SK-N-DZ (cell line): Measurements from ENCODE around the gene ARHGAP26.

ENCODE experiments used
- DNase-seq: peaks from one replicate; pipeline ENCODE4 v3.0.0-alpha.2; 2015; ENCODE audit warnings: low spot score

Gene ARHGAP26

DNA sequence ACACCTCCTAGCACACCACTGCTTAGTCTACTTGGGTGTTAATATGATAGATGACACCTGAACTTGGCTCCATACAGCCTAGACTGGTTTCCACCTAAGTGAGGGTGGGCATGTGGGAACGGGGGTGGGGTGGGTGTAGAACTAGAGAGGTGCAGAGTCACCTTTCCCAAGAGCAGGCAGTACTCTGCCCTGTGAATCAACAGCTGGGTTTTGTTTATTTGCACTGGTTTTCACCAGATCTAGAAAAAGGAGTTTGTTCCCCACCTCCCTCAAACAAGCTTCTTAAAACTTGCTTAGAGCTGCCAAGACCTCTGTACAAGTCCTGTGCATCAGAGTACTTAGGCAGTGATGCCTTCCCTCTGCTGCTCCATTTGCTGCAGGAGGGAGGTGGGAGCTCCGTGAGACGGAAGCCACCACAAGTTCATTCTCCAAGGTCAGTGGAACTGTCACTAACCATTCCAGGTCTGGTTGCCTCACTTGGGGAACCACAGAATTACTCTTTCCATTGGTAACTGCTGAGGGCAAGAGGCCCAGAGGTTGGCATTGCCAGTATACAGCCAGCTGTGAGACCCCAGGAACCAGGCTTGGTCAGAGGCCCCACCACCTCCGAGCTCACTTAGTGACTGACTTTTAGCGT is 469.8 kb downstream of the ARHGAP26 start:
- no peak for DNase-seq

DNA sequence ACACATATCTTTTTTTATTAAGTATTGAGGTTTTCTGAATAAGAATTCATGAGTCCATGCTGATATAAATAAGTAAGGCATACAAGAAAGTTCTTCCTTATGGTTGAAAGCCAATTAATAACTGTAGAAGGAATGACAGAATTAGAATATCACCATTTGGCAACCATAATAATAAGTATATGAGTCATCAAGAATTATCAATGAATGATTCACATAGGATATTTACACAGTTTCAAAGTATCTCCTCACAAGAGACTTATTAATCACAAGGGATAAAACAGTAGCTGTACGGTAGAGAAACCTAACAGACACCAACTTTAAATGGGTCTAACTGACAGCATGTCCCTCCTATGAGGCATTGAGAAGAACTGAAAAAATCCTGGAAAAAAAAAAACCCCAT is 471.7 kb downstream of the ARHGAP26 start:
- DNase-seq = no peak

DNA sequence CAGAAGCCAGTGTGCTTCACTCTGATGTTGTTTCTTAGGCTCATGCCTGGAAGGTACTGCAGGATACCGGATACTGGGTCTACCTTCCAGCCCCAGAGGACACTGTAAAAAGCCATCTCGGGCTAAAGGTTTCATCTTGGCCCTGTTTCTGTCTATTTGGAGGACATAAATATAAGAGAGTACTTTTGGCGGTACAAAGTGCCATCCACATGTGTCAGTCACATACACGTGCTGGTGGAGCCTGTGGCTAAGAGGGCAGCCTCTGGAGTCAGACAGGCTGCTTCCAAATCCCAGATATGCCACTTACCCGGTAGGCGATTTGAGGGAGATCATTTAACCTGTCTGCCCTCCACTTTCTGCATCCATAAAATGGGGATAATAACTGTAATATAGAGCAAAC is 472.9 kb downstream of the ARHGAP26 start:
- no peak for DNase-seq

DNA sequence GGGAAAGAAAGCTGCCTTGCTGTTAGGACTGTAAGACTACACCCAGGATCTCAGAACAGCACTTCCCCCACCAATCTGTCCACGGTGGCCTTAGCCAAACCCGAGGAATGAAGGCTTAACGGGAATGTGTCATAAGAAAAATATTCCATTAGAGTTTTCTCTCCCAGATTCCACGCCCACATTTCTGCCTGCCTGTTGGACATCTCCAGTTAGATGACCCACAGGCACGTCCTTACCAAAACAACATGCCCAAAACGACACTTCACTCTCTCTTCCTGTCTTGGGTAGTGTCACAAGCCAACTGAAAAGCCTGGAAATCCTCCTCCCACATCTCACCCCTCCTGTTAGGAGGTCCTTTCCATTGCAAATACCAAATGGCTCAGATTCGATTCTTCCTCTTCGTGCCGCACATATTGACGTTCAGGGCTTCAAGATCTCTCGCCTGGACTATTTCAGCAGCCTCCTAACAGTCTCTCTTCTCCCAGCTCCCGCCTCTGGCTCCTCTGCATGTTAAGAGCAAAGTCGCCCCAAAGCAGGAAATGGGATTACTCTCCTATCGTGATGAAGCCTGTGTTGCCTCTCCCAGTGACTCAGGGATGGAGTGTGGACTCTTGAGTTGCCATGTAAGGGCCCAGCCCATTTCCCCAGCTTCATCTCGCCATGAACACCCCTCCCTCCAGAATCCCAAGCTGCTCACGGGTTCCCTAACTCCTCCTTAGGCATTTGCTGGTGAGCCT is 474.0 kb downstream of the ARHGAP26 start:
- no peak for DNase-seq

DNA sequence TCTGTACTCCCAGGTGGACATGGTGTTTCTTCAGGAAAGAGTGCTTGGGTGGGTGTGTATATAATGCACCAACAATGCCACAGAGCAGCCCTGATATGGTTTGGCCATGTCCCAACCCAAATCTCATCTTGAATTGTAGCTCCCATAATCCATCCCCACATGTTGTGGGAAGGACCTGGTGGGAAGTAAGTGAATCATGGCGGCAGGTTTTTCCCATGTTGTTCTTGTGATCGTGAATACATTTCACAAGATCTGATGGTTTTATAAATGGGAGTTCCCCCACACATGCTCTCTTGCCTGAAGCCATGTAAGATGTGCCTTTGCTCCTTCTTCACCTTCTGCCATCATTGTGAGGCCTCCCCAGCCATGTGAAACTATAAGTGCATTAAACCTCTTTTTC is 474.8 kb downstream of the ARHGAP26 start:
- DNase-seq = no peak

DNA sequence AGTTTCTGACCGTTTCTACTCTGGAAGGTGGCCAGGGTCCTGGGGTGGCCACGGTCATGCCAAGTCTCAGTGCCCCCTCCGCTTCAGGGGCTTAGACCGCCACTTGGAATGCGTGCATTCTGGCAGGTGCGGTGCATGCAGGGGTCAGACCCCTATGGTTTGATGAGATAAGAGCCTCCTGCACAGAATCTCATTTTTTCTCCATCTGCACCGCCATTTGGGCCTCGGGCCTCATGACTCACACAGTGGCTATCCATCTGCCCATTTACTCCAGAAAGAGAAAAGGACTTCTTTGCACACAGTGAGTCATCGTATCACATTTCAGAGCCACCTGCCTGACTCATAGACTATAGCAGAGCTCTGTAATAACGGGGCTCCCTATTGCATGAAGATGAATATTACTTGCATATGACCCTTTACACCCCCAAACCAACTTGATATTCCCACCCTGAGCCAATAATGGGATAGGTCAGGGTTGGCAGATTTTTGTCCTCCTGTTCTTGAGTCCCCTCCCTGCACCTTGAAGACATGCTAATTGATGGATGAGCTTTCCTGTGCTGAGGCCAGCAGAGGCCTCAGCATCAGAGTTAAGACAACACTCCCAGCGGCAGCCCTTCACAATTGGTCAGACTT is 475.9 kb downstream of the ARHGAP26 start:
- DNase-seq = peak; percentile 21

DNA sequence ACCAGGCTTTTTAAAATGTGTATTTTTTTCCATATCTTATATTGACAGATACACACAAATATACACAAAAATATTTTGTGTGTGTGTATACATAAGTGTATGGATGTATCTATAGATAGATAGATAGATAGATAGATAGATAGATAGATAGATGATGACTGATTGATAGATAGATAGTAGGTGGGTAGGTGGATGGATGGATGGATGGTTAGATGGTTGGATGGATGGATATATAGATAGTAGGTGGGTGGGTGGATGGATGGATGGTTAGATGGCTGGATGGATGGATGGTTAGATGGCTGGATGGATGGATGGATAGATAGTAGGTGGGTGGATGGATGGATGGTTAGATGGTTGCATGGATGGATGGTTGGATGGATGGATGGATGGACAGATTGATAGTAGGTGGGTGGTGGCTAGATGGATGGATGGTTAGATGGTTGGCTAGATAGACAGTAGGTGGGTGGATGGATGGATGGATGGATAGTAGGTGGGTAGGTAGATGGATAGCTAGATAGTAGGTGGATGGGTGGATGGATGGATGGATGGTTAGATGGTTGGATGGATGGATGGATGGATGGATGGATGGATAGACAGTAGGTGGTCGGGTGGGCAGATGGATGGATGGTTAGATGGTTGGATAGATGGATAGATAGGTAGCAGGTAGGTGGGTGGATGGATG is 477.1 kb downstream of the ARHGAP26 start:
- no peak for DNase-seq

DNA sequence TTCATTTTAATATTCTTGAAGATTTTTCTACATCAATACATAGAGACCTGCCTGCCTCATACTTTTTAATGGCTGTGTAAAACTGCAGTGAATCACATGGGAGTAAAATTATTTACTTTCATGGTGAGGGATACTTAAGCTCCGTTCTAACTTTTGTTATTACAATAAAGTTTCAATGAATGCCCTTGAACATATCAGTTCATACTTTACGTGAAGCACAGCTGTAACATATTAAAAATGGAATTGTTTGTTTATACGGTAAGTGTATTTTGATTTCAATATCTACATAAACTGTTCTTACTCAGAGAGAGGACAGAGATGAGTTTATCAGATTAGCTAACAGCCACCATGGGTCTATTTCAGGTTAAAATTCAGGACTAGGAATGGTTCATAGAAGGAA is 478.2 kb downstream of the ARHGAP26 start:
- no peak for DNase-seq

DNA sequence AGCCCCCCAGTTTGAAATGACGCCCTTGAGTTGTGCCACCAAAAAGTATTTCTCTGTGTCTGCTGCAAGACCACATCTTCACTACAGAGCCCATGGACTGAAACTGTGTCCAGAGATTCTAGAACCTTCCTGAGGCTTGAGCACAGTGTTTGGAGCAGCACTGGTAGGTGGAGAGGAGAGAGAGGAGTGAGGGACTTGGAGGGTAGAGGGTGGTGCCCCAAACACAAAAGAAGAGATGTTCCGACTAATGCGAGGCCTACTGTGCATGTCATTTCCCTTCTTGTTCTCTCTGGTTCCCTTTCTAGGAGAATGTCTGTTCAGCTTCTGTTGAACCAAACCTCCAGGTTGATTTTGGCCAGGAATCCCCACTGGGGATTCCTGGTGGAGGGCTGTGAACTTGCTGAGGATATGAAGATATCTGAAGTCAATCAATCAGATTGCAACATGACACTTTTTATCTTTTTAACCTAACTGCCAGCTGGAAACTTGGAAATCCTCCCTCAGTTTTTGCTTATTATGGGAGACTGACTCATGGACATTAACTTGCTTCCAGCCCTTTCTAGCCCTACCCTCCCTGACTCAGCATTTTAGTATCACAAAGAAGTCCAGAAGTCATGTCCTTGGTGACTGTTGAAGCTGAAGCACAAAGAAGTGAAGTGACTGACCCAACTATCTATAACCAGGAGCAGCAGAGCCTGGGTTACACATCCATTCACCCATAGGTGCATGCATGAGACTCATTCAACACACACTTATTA is 478.8 kb downstream of the ARHGAP26 start:
- DNase-seq = no peak

DNA sequence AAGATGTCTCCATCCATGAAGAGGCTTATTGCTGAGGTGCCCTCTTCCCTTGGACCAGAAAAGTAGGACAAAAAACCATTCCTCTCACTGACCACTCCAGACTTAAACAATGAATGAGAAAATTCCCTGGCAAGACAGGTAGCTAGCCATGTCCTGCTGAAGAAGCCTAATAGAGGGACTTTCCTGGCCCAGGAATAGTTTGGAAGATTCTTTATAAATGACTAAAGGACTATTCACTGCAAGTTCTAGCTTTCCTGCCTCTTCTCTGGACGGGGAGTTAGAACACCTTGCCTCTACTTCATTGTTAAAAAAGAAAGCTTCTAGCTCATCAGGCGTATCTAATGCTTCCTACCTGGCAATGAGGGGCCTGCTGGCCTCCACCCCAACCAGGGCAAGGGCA is 479.7 kb downstream of the ARHGAP26 start:
- DNase-seq = no peak

DNA sequence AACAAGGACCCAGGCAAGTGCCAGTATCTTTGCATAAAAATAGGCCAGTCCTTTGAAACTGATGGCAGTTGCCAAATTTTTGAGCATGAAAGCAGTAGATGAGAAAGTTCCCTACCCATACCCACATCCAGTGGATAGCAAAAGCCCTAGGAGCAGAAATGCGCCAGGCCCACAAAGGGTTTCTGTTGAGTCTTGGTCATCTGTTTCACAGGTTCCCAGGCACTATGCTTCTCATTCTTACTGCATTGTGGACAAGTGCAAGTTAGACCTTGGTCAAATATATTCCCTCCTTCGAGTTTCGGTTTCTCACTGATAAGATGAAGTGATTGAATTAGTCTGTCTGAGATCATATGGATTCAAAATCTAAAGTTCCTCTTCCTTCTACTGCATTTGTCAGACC is 481.0 kb downstream of the ARHGAP26 start:
- no peak for DNase-seq

DNA sequence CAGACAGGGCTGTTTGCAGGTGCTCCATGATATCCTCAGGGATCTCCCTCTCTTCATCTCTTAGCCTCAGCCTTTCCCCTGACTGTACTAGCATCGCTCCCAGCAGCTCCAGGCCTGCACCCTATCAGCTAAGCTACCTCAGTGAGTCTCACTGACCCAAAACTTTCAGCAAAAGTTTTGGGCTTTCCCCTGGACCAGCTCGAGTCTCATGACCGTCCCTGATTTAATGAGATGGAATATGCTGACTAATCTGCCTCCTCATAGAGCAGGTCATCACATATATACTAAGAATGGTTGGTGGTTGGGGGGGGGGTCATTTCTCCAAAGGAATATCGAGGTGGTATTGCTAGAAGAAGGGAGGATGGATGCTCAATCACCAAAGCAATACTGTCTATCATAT is 481.8 kb downstream of the ARHGAP26 start:
- DNase-seq = no peak

DNA sequence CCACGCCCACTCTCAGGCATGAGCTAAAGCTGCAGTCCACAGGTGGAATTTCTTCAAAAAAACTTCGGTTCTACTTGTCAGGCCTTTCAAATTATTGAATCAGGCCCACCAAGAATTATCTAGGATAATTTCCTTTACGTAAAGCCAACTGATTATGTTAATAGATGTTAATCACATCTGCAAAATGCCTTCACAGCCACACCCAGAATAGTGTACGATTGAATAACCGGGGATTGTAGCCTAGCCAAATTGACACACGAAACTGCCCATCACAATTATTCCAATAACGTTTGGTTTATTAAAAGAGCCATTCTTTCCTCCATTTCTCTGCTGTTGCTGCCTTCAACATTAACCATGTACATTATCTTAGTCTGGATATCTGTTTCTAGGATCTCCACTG is 484.6 kb downstream of the ARHGAP26 start:
- no peak for DNase-seq

DNA sequence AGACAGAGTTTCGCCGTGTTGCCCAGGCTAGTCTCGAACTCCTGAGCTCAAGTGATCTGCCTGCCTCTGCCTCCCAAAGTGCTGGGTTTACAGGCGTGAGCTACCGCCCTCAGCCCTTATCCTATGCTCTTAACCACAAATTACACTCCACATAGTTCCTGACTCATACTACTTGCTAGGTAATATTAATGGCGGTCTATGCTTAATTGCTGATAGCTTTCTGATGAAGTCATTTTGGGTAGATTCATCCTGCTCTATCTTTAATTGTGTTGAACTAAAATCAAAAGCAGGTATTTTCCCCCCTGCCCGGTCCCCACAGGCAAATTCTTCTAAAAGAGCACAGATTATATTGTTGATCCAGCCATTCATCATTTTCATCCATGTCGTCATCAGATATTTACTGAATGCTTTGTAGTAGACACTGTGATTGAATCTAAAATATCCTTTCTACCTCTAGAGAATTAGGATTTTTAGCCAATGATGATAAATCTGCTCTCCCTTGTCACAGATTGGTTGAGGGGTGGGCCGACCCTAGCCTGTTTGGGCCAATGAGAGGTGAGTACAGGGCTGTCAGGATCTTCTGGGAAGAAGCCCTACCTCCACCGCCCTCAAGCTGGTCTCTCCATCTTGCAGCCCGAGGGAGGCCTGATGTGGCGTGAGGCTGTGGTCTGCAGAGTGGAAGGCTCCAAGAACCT is 488.5 kb downstream of the ARHGAP26 start:
- DNase-seq = no peak

DNA sequence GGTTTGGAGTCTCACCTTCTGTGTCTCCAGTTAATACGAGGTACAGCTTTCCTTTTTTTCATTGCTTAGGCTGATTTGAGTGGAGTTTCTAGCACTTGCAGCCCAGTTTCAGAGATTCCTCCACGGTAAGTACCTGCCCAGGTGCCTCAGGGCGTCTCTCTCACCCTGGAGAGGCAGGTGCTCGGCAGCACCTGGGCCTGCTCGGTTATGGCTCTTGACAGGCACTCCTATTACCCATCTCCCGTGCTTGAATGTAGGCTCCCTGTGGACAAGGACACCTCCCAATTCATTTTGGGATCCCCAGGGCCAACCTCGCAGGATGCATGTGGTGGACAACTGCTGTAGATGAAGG is 489.1 kb downstream of the ARHGAP26 start:
- no peak for DNase-seq

DNA sequence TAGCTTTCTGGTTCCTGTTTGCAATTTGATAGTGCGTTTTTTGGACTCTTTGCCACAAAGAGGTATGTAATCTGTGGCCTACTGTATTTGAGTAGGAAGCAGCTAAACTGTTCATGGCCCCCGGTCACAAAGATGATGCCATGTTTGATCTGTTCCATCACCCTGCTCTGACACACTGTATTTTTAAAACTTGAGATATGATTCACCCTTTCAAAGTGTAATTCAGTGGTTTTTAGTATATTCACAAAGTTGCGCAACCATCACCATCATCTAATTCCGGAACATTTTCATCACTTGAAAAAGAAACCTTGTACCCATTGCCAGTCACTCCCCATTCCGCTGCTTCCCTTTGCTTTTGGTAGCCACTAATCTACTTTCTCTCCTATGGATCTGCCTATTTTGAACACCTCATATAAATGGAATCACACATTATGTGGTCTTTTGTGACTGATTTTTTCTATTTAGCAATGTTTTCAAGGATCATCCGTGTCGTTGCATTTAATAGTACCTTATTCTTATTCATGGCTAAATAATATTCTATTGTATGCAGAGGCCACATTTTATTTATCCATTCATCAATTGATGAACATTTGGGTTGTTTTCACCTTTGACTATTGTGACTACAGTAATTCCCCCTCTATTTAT is 491.7 kb downstream of the ARHGAP26 start:
- DNase-seq = no peak

DNA sequence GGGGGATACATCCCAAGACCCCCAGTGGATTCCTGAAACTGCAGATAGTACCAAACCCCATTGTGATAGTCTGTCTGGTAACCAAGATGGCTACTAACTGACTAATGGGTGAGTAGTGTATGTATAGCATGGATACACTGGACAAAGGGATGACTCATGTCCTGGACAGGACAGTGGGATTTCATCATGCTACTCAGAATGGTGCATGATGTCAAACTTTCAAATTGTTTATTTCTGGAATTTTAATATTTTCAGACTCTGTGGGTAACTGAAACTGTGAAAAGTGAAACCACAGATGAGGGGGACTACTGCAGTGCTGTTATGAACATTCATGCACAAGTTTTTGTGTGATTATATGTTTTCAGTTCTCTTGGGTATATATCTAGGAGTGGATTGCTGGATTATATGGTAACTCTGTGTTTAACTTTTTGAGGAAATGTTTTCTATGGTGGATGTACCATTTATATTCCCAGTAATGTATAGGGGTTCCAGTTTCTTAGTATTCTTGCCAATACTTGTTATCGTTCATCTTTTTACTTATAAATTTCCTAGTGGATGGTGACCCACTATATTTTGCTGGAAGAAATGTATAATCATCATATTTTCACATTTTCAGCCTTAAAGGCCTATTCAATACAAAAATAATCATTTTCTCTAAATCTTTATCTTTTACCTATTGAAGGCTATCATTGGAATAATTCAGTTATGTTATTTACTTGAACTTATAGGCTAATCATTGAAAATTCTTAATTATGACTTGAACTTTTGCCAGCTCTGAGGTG is 492.4 kb downstream of the ARHGAP26 start:
- no peak for DNase-seq

DNA sequence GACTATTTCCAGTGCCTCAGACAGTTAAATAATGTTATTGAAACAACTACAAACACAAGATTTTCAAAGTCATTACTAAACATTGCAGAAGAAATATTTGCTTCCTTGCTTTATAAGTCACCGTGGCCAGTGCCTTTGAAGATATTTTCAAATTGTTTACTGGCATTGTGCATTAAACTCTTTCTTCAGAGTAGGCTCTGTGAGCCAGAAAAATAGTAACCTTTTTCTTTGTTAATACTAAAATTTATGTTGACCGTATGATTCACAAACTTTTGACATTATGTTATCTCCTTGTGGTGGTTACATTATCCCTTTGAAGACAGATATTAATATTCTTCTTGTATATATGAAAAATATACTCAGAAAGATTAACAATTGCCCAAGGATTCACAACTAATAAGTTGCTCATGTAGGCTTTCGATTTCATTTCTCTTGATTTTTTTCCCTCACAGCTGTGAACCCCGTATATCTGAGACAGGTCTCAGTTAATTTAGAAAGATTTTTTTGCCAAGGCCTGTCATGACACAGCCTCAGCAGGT is 493.2 kb downstream of the ARHGAP26 start:
- DNase-seq = no peak

DNA sequence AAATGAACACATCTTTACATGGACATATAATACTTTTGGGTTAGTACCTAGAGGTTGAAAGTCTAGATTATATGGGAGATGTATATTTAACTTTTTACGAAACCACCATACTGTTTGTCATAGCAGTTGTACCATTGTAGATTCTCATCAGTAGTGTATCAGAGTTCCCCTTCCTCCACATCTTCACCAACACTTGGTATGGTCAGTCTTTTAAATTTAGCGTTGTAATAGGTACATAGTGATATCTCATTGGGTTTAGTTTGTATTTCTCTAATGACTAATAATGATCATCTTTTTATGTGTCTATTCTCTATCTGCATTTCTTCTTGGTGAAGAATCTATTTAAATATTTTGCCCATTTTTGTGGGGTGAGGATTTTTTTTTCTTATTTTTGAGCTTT is 495.8 kb downstream of the ARHGAP26 start:
- DNase-seq = no peak

DNA sequence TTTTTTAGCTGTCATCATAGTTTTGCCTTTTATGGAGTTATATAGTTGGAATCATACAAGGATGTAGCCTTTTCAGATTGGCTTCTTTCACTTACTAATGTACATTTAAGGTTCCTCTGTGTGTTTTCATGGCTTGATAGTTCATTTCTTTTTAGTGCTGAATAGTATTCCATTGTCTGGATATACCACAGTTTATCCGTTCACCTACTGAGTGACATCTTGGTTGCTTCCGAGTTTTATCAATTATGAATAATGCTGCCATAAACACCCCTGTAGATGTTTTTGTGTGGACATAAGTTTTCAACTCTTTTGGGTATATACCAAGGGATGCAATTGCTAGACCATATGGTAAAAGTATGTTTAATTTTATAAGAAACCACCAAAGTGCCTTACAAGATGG is 497.0 kb downstream of the ARHGAP26 start:
- no peak for DNase-seq
